ENCODE measurements around the gene MYL10.

- no peak for TF ChIP-seq CTCF (IDR thresholded peaks at IDR 0.05; ENCODE audit: low read depth, low read length, poor library complexity, severe bottlenecking)
- no peak for TF ChIP-seq EZH2phosphoT487 (IDR thresholded peaks at IDR 0.05; ENCODE audit: borderline replicate concordance, low read length)
Observed at GRCh38 chr7:101586078-101586905, 42.8 kb downstream of the MYL10 start.
